Stimulated activated CD4-positive, alpha-beta T cell treated with anti-CD3 and anti-CD28 coated beads, Interleukin-15, amount 100 ng/mL, for 48 hours (primary cell): ENCODE results near the gene PRDX3.
"Not testable (repeated sequence)": the region's sequence is repeated elsewhere in the genome, so short reads cannot be mapped to it uniquely, and the experiment has no call there.

Experiments
- DNase-seq, 2 donors: peaks; one replicate each; pipeline ENCODE4 v3.0.0-alpha.2; 2020; ENCODE audit warnings: low read depth in 2 of 2

Gene PRDX3

DNA sequence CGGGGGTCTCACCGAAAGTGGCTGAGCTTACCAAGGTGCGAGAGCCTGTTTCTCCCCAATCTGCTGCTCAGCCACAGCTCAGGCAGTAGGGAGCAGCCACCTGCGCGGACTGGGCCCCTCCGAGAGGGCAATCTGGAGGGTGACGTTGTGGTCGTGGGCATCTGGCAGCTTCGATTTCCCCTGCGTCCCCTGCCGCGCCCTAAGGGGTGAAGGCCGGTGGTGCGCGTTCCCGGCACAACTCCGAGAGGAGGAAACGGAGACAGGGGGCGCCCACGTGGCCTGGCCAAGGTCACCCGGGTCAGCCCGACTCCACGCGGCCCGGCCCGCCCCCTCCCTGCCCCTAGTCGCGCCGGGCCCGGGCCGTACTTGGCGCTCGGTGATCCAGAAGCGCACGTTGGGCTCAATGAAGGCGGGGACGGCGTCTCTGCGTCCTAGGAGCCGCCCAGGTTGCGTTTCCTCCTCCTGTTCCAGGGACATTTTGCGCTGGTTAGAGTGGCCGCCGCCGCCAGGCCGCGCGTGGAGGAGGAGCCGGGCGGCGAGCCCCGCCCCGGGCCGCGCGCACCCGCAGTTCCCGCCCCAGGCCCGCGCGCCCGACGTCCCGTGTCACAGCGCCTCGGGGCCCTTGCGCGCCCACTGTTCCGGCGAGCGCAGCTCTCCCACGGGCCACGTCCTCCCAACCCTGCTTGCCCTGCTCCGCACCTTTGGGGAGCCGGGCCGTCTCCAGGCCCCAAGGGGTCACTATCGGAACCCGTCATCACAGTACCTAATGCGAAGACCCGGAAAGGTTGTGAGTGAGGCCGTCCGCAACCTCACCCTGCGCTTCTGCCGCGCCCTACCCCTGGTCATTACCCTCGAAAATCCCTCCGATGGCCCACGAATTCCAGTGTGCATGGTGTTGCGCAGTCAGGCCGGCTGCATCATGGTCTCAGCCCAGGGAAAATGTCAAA lies 13.2 kb downstream of the PRDX3 start, which contains the start of gene SFXN4:
Gene SFXN4 (minus strand): TSS at position 544 of the 947 bp plus-strand sequence. CDS start 67 bp downstream, at position 477.
- peak; percentile 62 to 73 for DNase-seq

DNA sequence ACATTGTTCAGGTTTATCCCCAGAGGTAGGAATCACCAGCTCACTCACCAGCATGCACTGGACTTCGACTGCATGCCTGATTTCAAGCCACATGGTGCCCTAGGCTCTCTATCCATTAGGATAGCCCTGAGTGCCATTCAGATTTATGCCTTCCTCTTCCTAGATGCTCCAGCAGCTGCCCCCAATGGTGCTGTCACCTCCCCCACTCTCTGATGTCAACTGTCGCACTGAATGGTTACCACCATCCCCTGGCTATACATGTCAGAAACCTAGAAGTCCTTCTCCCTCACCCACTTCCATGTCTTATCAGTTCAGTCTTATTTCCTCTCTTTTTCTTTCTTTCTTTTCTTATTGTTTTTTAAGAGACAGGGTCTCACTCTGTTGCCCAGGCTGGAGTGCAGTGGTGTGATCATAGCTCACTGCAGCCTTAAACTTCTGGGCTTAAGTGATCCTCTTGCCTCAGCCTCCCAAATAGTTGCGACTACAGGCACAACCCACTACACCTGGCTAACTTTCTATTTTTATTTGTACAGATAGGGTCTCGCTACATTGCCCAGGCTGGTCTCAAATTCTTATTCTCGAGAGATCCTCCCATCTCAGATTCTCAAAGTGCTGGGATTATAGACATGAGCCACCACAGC lies 16.0 kb downstream of the PRDX3 start:
- no peak for DNase-seq

DNA sequence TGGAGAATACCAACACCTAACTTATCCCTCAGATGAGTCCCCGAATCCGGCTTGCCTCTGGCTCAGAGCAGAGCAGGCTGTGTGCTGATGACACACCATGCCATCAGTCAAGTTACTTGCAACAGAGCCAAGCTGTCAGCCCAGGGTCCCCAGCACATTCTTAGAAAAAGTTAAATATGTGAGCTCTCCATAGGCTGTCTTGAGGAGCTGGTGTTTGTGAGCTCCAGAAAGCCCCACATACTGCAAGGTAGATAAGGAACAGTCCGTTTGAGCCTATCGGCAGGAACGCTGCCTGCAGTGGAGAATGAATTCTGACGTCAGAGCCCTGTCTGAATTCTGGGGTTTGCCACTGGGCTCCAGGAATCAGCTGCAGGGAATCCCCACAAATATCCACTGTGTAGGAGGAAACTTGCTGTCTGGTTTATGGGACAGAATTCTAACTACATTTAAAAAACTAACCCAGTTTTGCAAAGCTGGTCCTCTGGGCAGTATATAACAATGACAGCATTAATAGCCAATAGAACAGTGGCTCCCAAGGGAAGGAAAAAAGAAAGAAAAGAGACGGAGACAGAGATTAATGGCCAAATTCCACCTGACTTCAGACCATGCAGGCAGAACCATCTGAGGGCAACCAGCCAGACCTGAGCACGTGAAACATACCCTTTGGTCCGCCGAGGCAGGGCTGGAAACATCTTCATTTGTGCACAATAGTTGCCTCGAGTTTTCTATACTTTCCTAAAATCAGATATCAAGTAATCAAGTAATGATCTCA lies 16.7 kb downstream of the PRDX3 start:
- no peak for DNase-seq

- DNase-seq = no peak
These were observed 19.3 kb downstream of the PRDX3 start for GRCh38 chr10:119159332-119159731.

GRCh38 chr10:119153661-119154060 lies 25.0 kb downstream of the PRDX3 start:
- DNase-seq = no peak

- no peak for DNase-seq
These were observed 25.6 kb downstream of the PRDX3 start for GRCh38 chr10:119153041-119153440.

GRCh38 chr10:119151601-119152000 lies 27.0 kb downstream of the PRDX3 start:
- not testable (repeated sequence) for DNase-seq

DNA sequence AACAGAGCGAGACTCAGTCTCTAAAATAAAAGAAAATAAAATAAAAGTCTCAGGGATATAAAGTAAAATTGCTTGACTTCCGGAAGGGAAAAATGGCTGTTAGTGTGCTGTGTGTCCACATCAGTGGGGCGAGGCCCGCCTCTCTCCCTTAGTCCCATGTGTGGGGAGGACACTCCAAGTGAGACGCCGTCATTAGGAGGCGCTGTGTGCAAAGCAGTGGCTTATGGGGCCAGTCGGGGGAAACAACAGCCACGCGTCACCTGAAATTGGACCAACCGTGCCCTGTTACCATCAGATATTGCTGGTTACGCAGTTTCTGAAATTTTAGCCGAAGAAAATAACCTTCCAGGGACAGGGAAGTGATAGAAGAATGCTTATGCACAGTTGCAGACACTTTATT lies 28.9 kb downstream of the PRDX3 start:
- DNase-seq = no peak

GRCh38 chr10:119149157-119149556 lies 29.5 kb downstream of the PRDX3 start:
- no peak for DNase-seq

- DNase-seq = no peak
These were observed 35.0 kb downstream of the PRDX3 start for GRCh38 chr10:119143657-119144056.

GRCh38 chr10:119140603-119141245 lies 37.9 kb downstream of the PRDX3 start:
- no peak for DNase-seq

GRCh38 chr10:119139464-119140067 lies 39.0 kb downstream of the PRDX3 start:
- DNase-seq = peak in 1 of 2 donors; percentile 19

- no peak for DNase-seq
These were observed 40.0 kb downstream of the PRDX3 start for GRCh38 chr10:119138346-119139306.

GRCh38 chr10:119137878-119138277 lies 40.7 kb downstream of the PRDX3 start:
- DNase-seq = not testable (repeated sequence)

DNA sequence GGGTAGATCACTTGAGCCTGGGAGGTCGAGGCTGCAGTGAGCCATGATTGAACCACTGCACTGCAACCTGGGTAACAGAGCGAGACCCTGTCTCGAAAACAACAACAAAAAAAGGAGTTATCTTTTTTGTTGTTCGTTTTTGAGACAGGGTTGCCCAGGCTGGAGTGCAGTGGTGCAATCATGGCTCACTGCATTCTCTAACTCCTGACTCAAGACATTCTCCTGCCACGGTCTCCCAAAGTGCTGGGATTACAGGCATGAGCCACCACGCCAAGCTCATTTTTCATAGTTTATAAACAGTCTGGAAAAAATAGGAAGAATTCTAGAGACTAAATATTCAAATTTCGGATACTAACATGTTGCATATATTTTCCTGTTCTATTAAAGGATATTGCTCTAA lies 42.5 kb downstream of the PRDX3 start:
- no peak for DNase-seq

DNA sequence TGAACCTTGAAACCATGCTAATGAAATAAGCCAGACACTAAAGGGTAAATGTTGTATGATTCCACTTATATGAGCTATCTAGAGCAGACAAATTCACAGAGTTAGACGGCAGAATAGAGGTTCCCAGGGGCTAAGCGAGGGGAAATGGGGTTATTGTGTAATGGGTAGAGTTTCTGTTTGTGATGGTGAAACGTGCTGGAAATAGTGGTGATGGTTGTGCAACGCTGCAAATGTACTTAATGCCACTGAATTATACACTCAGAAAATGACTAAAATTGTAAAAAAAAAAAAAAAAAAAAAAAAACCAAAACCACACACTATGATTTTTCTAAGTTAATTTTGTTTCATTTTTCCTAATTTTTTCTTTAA lies 43.1 kb downstream of the PRDX3 start:
- DNase-seq = no peak

DNA sequence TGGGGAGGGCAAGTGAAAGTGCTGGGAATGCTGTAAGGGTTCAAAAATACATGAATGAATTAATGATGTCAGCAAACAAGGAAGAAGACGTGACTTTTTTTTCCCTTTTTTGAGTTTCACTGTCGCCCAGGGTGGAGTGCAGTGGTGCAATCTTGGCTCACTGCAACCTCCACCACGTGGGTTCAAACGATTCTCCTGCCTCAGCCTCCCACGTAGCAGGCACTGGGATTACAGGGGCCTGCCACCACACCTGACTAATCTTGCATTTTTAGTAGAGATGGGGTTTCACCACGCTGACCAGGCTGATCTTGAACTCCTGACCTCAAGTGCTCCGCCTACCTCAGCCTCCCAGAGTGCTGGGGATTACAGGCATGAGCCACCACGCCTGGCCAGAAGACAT lies 44.7 kb downstream of the PRDX3 start:
- peak; percentile 45 to 51 for DNase-seq

DNA sequence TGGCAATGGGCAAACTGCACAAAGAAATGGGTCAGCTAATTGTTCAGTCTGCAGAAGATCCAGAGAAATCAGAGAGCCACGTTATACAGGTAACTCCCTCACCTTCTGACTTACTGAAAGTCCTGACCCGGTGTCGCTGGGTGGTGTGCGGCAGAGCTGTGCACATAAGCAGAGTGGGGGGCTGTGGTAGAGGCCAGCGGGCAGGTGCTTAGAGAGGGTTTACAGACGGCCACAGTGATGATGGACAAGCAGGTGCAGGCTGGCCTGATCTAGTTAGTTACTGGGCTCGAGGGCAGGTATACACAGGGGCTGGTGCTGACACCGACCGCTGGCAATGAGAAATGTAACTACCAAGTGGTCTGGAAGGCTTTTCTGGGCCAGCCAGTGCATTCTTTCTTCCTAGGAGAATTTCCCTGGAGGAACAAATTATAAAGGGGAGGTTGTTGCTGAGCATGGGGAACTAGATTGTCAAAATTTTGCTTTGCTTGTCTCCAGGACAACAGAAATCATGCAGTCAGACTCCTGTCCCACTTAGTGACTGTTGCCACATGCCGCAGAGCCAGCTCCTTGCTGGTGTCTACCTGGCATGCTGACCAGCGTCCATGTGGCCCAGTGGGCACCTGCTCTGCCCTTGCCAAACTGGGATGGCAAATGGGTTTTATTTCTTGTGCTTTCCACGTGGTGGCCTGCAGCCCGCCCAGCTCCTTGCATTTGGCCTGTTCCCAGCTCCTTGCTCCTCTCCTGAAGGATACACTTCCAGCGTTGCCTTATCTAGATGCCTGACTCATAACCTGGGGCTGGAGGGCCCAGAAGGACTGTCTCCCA lies 45.9 kb downstream of the PRDX3 start:
- DNase-seq = no peak
